GM04504 (cell line): Measurements from ENCODE around the gene KRTAP2-1.
"Not testable (repeated sequence)": the region's sequence is repeated elsewhere in the genome, so short reads cannot be mapped to it uniquely, and the experiment has no call there.

Experiments
- DNase-seq: peaks from one replicate; pipeline ENCODE4 v3.0.0-alpha.2; 2012; ENCODE audit warnings: low read depth

The KRTAP2-1 gene

GRCh38 chr17:41046735-41047465, at the start of gene KRTAP2-1:
Gene KRTAP2-1, minus strand, starts transcription at chr17:41047316. Its CDS starts 49 bp downstream, at chr17:41047267.
- DNase-seq: not testable (repeated sequence)

DNA sequence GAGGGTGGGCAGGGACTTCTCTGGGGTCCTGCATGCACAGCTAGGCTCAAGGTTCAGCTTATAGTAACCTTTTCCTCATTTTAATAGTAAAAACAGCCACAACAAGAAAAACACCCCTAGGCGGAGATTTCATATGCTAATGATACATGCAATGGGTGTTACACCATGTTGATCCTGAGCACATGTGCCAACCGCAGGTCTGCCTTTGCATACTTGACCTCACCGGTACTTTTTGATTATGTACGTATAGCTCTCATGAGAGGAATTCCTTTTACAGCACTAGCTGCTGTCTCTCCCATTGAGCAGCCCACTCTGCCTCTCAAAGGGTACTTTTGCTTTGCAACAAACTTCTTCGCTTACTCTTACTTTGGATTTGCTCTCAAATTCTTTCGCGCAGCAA, 48.9 kb upstream of the KRTAP2-1 start:
- no peak for DNase-seq

- not testable (repeated sequence) for DNase-seq
These were observed 41.7 kb upstream of the KRTAP2-1 start for GRCh38 chr17:41088760-41089352.

DNA sequence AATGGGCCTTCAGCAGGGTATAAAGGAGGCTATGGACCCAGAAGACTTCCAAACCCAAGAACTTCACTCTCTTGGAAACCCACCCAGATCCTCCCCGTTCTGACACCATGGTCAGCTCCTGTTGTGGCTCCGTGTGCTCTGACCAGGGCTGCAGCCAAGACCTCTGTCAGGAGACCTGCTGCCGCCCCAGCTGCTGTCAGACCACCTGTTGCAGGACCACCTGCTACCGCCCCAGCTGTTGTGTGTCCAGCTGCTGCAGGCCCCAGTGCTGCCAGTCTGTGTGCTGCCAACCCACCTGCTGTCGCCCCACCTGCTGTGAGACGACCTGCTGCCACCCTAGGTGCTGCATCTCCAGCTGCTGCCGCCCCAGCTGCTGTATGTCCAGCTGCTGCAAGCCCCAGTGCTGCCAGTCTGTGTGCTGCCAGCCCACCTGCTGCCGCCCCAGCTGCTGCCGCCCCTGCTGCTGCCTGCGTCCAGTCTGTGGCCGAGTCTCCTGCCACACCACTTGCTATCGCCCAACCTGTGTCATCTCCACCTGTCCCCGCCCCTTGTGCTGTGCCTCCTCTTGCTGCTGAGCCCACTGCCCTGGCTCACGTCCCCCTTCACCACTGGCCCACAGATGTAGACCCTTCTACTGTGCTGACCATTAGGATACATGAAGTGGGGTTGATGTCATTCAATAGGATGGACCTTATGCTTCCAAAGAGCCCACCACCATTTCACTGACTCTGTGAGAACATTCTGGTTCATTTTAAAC, 37.2 kb upstream of the KRTAP2-1 start, which contains the start of gene KRTAP4-7:
KRTAP4-7 (plus strand) TSS at position 51 of the 757 bp plus-strand sequence; CDS start at position 108, 57 bp downstream.
- DNase-seq: not testable (repeated sequence)

DNA sequence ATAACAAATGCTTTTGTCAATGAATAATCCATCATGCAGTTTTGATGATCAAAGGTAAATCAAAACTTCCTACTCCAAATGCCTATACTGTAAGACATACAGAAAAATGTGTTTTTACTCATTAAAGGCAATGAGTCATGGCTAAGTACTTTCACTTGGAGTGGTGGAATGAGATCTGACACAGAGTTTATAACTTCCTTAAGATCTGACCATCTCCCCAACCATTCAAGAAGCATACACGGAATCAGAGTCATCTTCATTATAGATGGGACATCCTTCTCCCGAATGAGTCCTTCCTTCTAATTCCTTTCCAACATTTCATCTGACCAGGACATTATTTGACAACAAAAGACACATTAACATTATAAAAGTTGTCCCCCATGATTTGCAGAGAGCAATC, 36.3 kb upstream of the KRTAP2-1 start:
- not testable (repeated sequence) for DNase-seq

DNA sequence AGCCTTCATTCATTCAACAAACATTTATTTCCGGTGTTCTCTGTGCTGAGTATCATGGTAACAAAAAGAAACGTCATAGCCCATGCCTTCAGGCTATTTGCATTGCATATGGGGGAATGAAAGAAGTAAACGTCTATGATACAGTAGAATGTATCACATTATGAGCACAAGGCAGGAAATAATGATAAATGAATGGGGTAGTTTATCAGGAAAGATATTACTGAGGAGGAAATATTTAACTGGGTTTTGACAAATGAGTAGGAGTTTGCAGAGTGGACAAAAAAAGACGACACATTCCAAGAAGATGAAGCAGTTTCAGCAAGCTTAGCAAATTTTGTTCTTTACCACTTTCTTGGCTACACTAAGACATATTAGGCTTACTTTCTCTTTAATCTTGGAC, 35.5 kb upstream of the KRTAP2-1 start:
- no peak for DNase-seq

GRCh38 chr17:41076788-41077187, 29.7 kb upstream of the KRTAP2-1 start:
- DNase-seq: no peak

GRCh38 chr17:41073676-41074075, 26.6 kb upstream of the KRTAP2-1 start:
- no peak for DNase-seq

GRCh38 chr17:41071606-41072360, 24.7 kb upstream of the KRTAP2-1 start:
- no peak for DNase-seq

- DNase-seq: no peak
These were observed 21.9 kb upstream of the KRTAP2-1 start for GRCh38 chr17:41069031-41069430.

- DNase-seq: peak; percentile 74
These were observed 20.2 kb upstream of the KRTAP2-1 start for GRCh38 chr17:41067281-41067680.

DNA sequence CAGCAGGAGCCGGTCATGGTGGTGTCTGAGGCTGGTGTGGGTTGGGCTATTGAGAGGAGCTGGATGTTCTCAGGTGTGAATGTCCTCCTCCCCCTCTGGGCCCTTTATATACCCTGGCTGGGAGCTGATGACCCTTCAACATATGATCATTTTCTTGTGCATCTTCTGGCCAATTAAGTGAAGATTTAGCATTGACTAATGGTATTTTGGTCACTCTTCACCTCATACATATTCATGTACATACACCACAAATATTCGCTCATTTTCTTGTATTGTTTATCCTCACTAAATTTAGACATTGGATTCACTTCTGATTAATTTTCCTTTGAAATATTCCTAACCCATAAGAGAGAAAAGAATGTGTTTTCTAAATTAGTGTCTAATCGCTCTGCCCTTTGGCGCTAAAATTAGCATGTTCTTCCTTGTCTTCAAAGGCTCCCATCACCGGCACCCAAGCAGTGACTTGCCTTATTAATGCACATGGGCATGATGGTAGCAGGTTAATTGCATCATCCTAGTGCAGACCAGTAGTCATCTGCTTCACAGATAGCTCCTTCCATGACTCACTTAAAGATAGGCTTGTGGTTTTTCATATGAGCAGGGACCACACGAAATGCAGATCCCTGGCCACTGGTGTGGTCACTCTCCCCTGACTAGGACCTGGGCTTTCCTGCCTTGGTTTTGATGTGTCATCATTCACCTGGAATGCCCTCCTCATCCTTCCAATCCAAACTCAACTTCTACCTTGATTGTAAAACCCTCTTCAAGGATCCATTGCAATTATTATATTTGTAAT, 18.9 kb upstream of the KRTAP2-1 start, which contains the start of gene KRTAP2-4:
KRTAP2-4 (minus strand) TSS at position 51 of the 796 bp plus-strand sequence; CDS start at position 17, 34 bp downstream.
- peak; percentile 80 for DNase-seq

- not testable (repeated sequence) for DNase-seq
These were observed 18.0 kb upstream of the KRTAP2-1 start for GRCh38 chr17:41065016-41065689.

GRCh38 chr17:41064301-41064700, 17.2 kb upstream of the KRTAP2-1 start:
- no peak for DNase-seq

- no peak for DNase-seq
These were observed 16.3 kb upstream of the KRTAP2-1 start for GRCh38 chr17:41063449-41063848.

DNA sequence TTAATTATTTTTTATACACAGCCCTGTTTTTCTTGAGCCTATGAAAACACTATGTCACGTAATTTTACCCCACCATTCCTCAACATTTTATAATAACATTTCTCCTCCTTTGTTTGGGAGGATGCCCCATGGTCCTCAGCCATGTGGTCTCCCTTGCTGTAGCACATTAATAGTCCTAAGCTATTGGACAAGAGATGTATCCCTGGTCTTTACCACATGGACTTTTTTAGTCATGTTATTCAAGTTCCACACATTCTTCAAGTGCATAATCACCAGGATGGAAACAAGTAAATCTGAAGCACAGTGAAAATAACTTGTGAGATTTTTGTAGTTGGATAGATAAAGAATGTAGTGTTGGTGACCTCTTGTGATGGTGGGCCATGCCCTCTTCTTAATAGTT, 14.8 kb upstream of the KRTAP2-1 start:
- DNase-seq: peak; percentile 93

DNA sequence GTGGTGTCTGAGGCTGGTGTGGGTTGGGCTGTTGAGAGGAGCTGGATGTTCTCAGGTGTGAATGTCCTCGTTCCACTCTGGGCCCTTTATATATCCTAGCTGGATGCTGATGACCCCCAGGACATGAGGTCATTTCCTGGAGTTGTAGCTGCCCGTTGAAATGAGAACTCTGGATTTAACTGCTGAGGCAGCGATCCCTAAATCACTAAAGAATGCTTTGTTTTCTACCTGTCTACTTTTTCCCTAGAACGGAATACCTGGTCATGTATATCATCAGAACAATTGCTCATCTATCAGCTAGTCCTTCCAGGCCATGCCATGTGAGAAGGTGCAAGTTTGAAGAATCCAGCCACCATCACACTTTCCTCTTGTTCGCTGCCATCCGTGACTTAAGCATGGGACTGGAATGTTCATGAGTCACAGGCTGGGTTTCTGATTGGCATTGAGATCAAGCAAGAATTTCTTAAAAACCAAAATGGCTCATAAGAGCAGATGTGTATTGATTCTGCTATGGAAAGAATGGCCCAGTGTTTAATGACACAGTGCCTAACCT, 13.0 kb upstream of the KRTAP2-1 start, which contains the start of gene KRTAP2-3:
KRTAP2-3 (minus strand) TSS at position 63 of the 553 bp plus-strand sequence. CDS start 64 bp downstream, outside the sequence.
- peak; percentile 86 for DNase-seq

DNA sequence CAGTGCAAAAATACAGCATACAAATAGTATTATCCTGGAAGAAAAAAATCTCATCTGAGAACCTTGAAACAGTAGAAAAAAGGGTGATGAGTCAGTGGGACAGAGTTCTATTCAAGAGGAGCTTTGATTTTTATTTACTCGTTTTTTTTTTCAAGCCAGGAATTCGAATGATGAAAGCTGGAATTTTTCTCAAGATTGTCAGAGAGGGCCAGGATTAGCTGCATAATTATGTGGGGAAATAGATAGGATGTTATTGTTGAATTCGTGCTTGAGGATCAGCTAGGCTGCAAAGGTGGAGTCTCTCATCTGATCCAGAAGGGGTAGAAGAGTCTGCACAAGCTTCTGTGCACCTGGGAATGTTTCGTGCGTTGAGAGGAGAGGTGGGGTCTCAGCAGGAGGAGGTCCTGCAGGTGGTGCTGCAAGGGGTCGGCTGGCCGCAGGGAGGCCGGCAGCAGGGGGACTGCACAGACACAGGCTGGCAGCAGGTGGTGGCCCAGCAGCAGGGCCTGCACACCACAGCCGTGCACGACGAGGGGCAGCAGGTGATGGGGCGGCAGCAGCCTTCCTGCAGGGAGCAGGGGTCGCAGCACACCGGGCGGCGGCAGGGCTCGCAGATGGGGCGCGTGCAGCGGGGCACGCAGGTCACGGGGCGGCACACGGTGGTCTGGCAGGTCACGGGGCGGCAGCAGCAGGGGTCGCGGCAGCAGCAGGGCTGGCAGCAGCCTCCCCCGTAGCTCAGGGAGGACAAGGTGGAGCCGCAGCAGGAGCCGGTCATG, 12.3 kb upstream of the KRTAP2-1 start:
- DNase-seq: peak; percentile 89

DNA sequence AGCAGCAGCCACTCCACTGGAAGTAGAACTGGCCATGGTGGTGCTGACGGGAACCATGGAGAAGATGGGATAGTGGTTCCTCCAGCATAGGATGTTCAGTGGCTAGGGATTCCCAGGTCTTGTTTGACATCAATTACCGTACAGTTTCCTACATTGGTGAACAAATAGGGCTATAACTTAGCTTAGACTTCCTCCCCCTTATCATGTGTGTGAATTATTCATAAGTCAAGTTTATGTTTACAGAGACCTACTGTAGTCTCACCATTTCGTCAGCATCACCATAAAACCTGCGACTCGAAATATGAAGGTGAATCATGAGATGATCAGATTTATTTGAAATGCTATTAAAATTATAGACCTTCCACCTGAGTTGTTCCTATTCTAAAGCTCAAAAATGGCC, 11.6 kb upstream of the KRTAP2-1 start:
- DNase-seq: no peak
